HepG2 (cell line): Measurements from ENCODE around the gene MIEF2. TPM values are rescaled to one million over a fixed set of nuclear protein-coding genes. Genes with fewer than 3 reads are reported as not detected.

Experiments
- ATAC-seq: fragments of 200-7000 bp; cut with Tn5 transposase; 3 replicates; pipeline ENCODE4 v1.9.1; 2020; ENCODE audit warnings: mild to moderate bottlenecking, moderate library complexity
- BruUV-seq: library from RNA; stranded (reverse); fragments of 400-500 nt; replicated peaks from 2 replicates; lab custom pipeline; 2021; lab: Mats Ljungman, UMichigan
- CTCF ChIA-PET: fragments of 300-600 bp; formaldehyde crosslinking; extraction: SDS; loops from one replicate; lab custom pipeline; 2021; ENCODE audit warnings: low total read pairs, inconsistent platforms, low intra/inter-chr PET ratio; lab: Yijun Ruan, JAX
- POLR2A ChIA-PET: fragments of 350-600 bp; sonication (Branson Sonifier 250); formaldehyde crosslinking; loops from one replicate; lab custom pipeline; 2020; ENCODE audit warnings: antibody characterized with exemption, inconsistent platforms; lab: Yijun Ruan, JAX
- DNase-seq: peaks from one replicate; pipeline ENCODE4 v3.0.0-alpha.2; 2015; ENCODE audit warnings: low spot score
- FAIRE-seq: peaks from 3 replicates; lab custom pipeline; 2011; peaks lifted over from hg19 to GRCh38; lab: Jason Lieb, UNC
- H2AFZ ChIP-seq: one replicate; pipeline ENCODE4 v1.6.1; 2011; ENCODE audit warnings: low read length, inconsistent platforms
- H3K27ac ChIP-seq: fragments of 300-600 bp; 3 replicates; pipeline ENCODE4 v1.8.0; 2011; ENCODE audit warnings: mixed run types, mild to moderate bottlenecking, mixed read lengths, low read length, inconsistent platforms; ENCODE audit not compliant: insufficient read depth; ENCODE audit errors: extremely low read length
- H3K27me3 ChIP-seq, 2 experiments: fragments of 200-600 bp in 1 of 2; 2 replicates in 1 of 2; 3 replicates in 1 of 2; pipeline versions ENCODE4 v1.6.0 to v1.8.0; 2011; ENCODE audit warnings: low read length in 2 of 2, mild to moderate bottlenecking in 2 of 2, moderate library complexity in 2 of 2, inconsistent platforms in 1 of 2; ENCODE audit not compliant: insufficient read depth in 2 of 2, control insufficient read depth in 1 of 2
- H3K36me3 ChIP-seq, 2 experiments: fragments of 200-600 bp in 1 of 2; replicated peaks in 1 of 2; 2 replicates in 1 of 2; 3 replicates in 1 of 2; pipeline versions ENCODE4 v1.5.1 to v1.8.0; 2011; ENCODE audit warnings: low read length in 2 of 2, inconsistent platforms in 1 of 2; ENCODE audit not compliant: insufficient read depth in 2 of 2, control insufficient read depth in 1 of 2
- H3K4me1 ChIP-seq: 2 replicates; pipeline ENCODE4 v1.5.1; 2012; ENCODE audit warnings: low read length, inconsistent platforms; ENCODE audit not compliant: insufficient read depth
- H3K4me2 ChIP-seq: 2 replicates; pipeline ENCODE4 v1.6.0; 2011; ENCODE audit warnings: low read depth, low read length, inconsistent platforms
- H3K4me3 ChIP-seq, 3 experiments: fragments of 200-600 bp in 1 of 3; sonication (generic), shearing (Covaris generic) in 1 of 3; replicated peaks in 1 of 3; 2 replicates each; pipeline ENCODE4 v1.5.1; 2011 to 2016; ENCODE audit warnings: low read length in 3 of 3, inconsistent platforms in 2 of 3, low read depth in 2 of 3, mild to moderate bottlenecking in 2 of 3, control low read depth in 1 of 3, mixed read lengths in 1 of 3; ENCODE audit not compliant: insufficient read depth in 1 of 3
- H3K79me2 ChIP-seq: one replicate; pipeline ENCODE4 v1.6.1; 2011; ENCODE audit warnings: low read length, inconsistent platforms; ENCODE audit not compliant: insufficient read depth
- H3K9ac ChIP-seq: 2 replicates; pipeline ENCODE4 v1.6.0; 2011; ENCODE audit warnings: mild to moderate bottlenecking, low read depth, low read length, inconsistent platforms; ENCODE audit not compliant: insufficient read depth
- H3K9me3 ChIP-seq: 2 replicates; pipeline ENCODE4 v1.5.1; 2012; ENCODE audit warnings: mild to moderate bottlenecking, low read length
- H4K20me1 ChIP-seq: 2 replicates; pipeline ENCODE4 v1.6.0; 2011; ENCODE audit warnings: inconsistent platforms, mild to moderate bottlenecking, low read length, moderate library complexity; ENCODE audit not compliant: insufficient read depth
- ATAD3A ChIP-seq: sonication (generic); formaldehyde crosslinking; IDR thresholded peaks from 2 replicates; pipeline ENCODE4 v1.4.0; 2020; ENCODE audit warnings: missing genetic modification reagents
- CREBL2 ChIP-seq: sonication (generic); formaldehyde crosslinking; IDR thresholded peaks from 2 replicates; pipeline ENCODE4 v1.8.1; 2023; ENCODE audit warnings: missing genetic modification reagents, mild to moderate bottlenecking, borderline replicate concordance
- ELF3 ChIP-seq: IDR thresholded peaks from 2 replicates; pipeline ENCODE4 v1.6.1; 2016; ENCODE audit warnings: missing genetic modification reagents, missing compliant biosample characterization
- FOXP4 ChIP-seq: sonication (generic); formaldehyde crosslinking; IDR thresholded peaks from 2 replicates; pipeline ENCODE4 v1.4.0; 2020; ENCODE audit warnings: missing genetic modification reagents
- HNF4A ChIP-seq: sonication (generic); formaldehyde crosslinking; IDR thresholded peaks from 2 replicates; pipeline ENCODE4 v1.4.0; 2020; ENCODE audit warnings: missing genetic modification reagents
- KLF15 ChIP-seq: sonication (generic); formaldehyde crosslinking; IDR thresholded peaks from 2 replicates; pipeline ENCODE4 v1.8.1; 2023; ENCODE audit warnings: borderline replicate concordance, mild to moderate bottlenecking, inconsistent platforms, missing genetic modification reagents, mixed read lengths
- MBNL3 ChIP-seq: fragments of 250-450 bp; sonication (Bioruptor Pico); conservative IDR thresholded peaks from 2 replicates; pipeline ENCODE4 v1.8.0; 2022; ENCODE audit warnings: mild to moderate bottlenecking, inconsistent platforms
- NR3C1 ChIP-seq: sonication (generic); formaldehyde crosslinking; IDR thresholded peaks from 2 replicates; pipeline ENCODE4 v1.4.0; 2020; ENCODE audit warnings: missing genetic modification reagents
- PHF5A ChIP-seq: IDR thresholded peaks from one replicate; pipeline ENCODE4 v1.6.1; 2018; ENCODE audit warnings: low read depth, missing genetic modification reagents; ENCODE audit not compliant: unreplicated experiment
- PRMT3 ChIP-seq: sonication (generic); formaldehyde crosslinking; IDR thresholded peaks from 2 replicates; pipeline ENCODE4 v1.8.1; 2022; ENCODE audit warnings: low read depth, mild to moderate bottlenecking, moderate library complexity, missing genetic modification reagents, borderline replicate concordance
- PRPF4 ChIP-seq: fragments of 200-400 bp; formaldehyde crosslinking; IDR thresholded peaks from 2 replicates; pipeline ENCODE4 v1.6.1; 2016; ENCODE audit warnings: low read length, low read depth; ENCODE audit not compliant: poor library complexity, severe bottlenecking
- SNAPC2 ChIP-seq: sonication (generic); formaldehyde crosslinking; IDR thresholded peaks from 2 replicates; pipeline ENCODE4 v1.8.1; 2022; ENCODE audit warnings: mild to moderate bottlenecking, missing genetic modification reagents
- TBP ChIP-seq: sonication (generic); formaldehyde crosslinking; IDR thresholded peaks from 2 replicates; pipeline ENCODE4 v1.5.0; 2020; ENCODE audit warnings: missing genetic modification reagents
- ZBTB42 ChIP-seq: sonication (generic); formaldehyde crosslinking; IDR thresholded peaks from 2 replicates; pipeline ENCODE4 v1.5.0; 2020; ENCODE audit warnings: mild to moderate bottlenecking, missing genetic modification reagents
- ZKSCAN8 ChIP-seq: IDR thresholded peaks from 2 replicates; pipeline ENCODE4 v1.6.1; 2016; ENCODE audit warnings: borderline replicate concordance, missing genetic modification reagents, missing compliant biosample characterization
- ZNF234 ChIP-seq: sonication (generic); formaldehyde crosslinking; conservative IDR thresholded peaks from 2 replicates; pipeline ENCODE4 v1.5.1; 2020; ENCODE audit warnings: mild to moderate bottlenecking, missing genetic modification reagents
- ZNF282 ChIP-seq: fragments of 450-650 bp; IDR thresholded peaks from 2 replicates; pipeline ENCODE4 v1.6.1; 2018; ENCODE audit not compliant: partially characterized antibody
- ZNF33B ChIP-seq: sonication (generic); formaldehyde crosslinking; IDR thresholded peaks from 2 replicates; pipeline ENCODE4 v1.5.1; 2020; ENCODE audit warnings: mild to moderate bottlenecking, missing genetic modification reagents
- ZNF501 ChIP-seq: sonication (generic); formaldehyde crosslinking; IDR thresholded peaks from 2 replicates; pipeline ENCODE4 v1.5.1; 2020; ENCODE audit warnings: mild to moderate bottlenecking, moderate library complexity, missing genetic modification reagents
- ZNF704 ChIP-seq: sonication (generic); formaldehyde crosslinking; IDR thresholded peaks from 2 replicates; pipeline ENCODE4 v1.8.1; 2023; ENCODE audit warnings: mild to moderate bottlenecking, inconsistent platforms, moderate library complexity, missing genetic modification reagents, borderline replicate concordance
- ZNF766 ChIP-seq: sonication (generic); formaldehyde crosslinking; IDR thresholded peaks from 2 replicates; pipeline ENCODE4 v1.5.0; 2020; ENCODE audit warnings: missing genetic modification reagents, borderline replicate concordance
- ZSCAN9 ChIP-seq: IDR thresholded peaks from 2 replicates; pipeline ENCODE4 v1.6.1; 2016; ENCODE audit warnings: borderline replicate concordance
- WGBS: methylation state at CpG from one replicate; pipeline ENCODE4 v1.1.6; 2017; ENCODE audit warnings: low lambda C conversion rate; 5-methylcytosine and 5-hydroxymethylcytosine counted together
- in situ Hi-C: cut with HindIII; loops from 2 replicates; pipeline ENCODE4 v1.10.0; 2017; ENCODE audit warnings: low pct_unique_long_range_greater_than_20kb; ENCODE audit not compliant: extremely low pct_ligation_motif_present
- intact Hi-C: fragments of 100-400 bp; cut with micrococcal nuclease; formaldehyde crosslinking; loops from one replicate; pipeline ENCODE4 v1.10.0; 2022; ENCODE audit not compliant: unreplicated experiment
- polyA plus RNA-seq, 8 experiments: library from polyadenylated mRNA; depleted of rRNA in 3 of 8; stranded (reverse) in 7 of 8; unstranded in 1 of 8; fragments of >200 nt; fragmentation: Illumina TruSeq in 4 of 8; extraction: Trizol in 4 of 8; gene quantifications; 2 replicates each; pipeline versions ENCODE4 v1.2.1 to v1.2.3, GENCODE V29; 2011 to 2016; ENCODE audit warnings: low read depth in 4 of 8, missing spikeins in 1 of 8, mixed read lengths in 1 of 8; ENCODE audit not compliant: insufficient read depth in 1 of 8
- total RNA-seq, 5 experiments: library from RNA; depleted of rRNA; stranded (reverse); fragments of >200 nt; fragmentation: Illumina TruSeq; extraction: Trizol; gene quantifications; 2 replicates each; pipeline ENCODE4 v1.2.3, GENCODE V29; 2016; ENCODE audit warnings: low read depth in 1 of 5

Gene MIEF2
- total and polyA plus RNA-seq, 2 of the 13 experiments (the other 11 are each of a cell fraction or from before 2014, with no cell fraction given): 6.0 to 8.0 TPM

GRCh38 chr17:18259621-18260331 lies 686 bp upstream of the MIEF2 start:
- WGBS: 10% methylated on average over 18 of the region's 22 CpGs
- ATAC-seq (peak; percentile 7), FAIRE-seq (no peak), DNase-seq (peak; percentile 34)
- Histone ChIP-seq H3K36me3 (peaks cover 7 to 34% of the 10 kb centered on the region in 2 experiments; a peak in 4 of 5 replicates), H3K27me3 (no peaks in the 10 kb centered on the region; a peak in 1 of 5 replicates), H4K20me1 (peaks cover 8% of the 10 kb centered on the region; the same call in 1 of the 2 replicates), H2AFZ (peak overlapping the region; percentile 23), H3K79me2 (peaks cover 30% of the 10 kb centered on the region), H3K9ac (peak overlapping the region; percentile 80), H3K4me1 (peaks cover 34% of the 10 kb centered on the region), H3K27ac (peak overlapping the region; percentile 83), H3K9me3 (no peaks in the 10 kb centered on the region), H3K4me3 (peak overlapping the region; percentile 75 to 82 (median 81)), H3K4me2 (peak overlapping the region; percentile 97)
- CTCF ChIA-PET: no interaction called here
- POLR2A ChIA-PET: interaction anchor here (0.7 to 2.7 kb wide), 8 partner anchors 8 to 117 kb away, joined by 3 to 7 read pairs (median 4); partner anchors contain the start of genes ALKBH5, SHMT1, SMCR8 and TOP3A
- intact Hi-C loops: loop anchor here (5.0 kb wide), 1 partner anchor 58 kb away; the partner anchor contains the start of gene SMCR8
- no TSS peak for BruUV-seq
- in situ Hi-C loops: loop anchor here (5.0 kb wide), 1 partner anchor 37 kb away; no protein-coding TSS in a partner anchor
- no peak for TF ChIP-seq TBP
- no peak for TF ChIP-seq NR3C1
- TF ChIP-seq ZNF234 (CRISPR knock-in tag): no peak
- 0 out of 2 replicates have a peak, but pooled peaks have one; percentile 18 for TF ChIP-seq ZBTB42 (CRISPR knock-in tag)
- TF ChIP-seq PRPF4: no peak
- TF ChIP-seq ZNF766 (CRISPR knock-in tag): no peak
- 0 out of 2 replicates have a peak, but pooled peaks have one; percentile 34 for TF ChIP-seq FOXP4 (CRISPR knock-in tag)
- TF ChIP-seq KLF15 (CRISPR knock-in tag): 0 out of 2 replicates have a peak, but pooled peaks have one; percentile 2
- TF ChIP-seq MBNL3 (CRISPR knock-in tag): no peak
- no peak for TF ChIP-seq ZNF33B (CRISPR knock-in tag)
- peak; percentile 95 for TF ChIP-seq ZKSCAN8 (CRISPR knock-in tag)
- TF ChIP-seq CREBL2 (CRISPR knock-in tag): no peak
- 0 out of 2 replicates have a peak, but pooled peaks have one; percentile 17 for TF ChIP-seq ELF3 (CRISPR knock-in tag)
- no peak for TF ChIP-seq ZNF282
- no peak for TF ChIP-seq ZNF501 (CRISPR knock-in tag)
- TF ChIP-seq HNF4A (CRISPR knock-in tag): no peak
- no peak for TF ChIP-seq SNAPC2 (CRISPR knock-in tag)
- 0 out of 2 replicates have a peak, but pooled peaks have one; percentile 1 for TF ChIP-seq ZNF704 (CRISPR knock-in tag)
- no peak for TF ChIP-seq PRMT3 (CRISPR knock-in tag)
- TF ChIP-seq ATAD3A: no peak
- no peak for TF ChIP-seq PHF5A (CRISPR knock-in tag)
- peak; percentile 10; the same call in 1 of the 2 replicates for TF ChIP-seq ZSCAN9 (CRISPR knock-in tag)
